NCI-H1105 (cell line): ENCODE data around the gene NBPF11.
"Not testable (repeated sequence)": the region's sequence is repeated elsewhere in the genome, so short reads cannot be mapped to it uniquely, and the experiment has no call there.

Experiments used
- DNase-seq: peaks from one replicate; lab custom pipeline; 2025; lab: John Stamatoyannopoulos, UW

NBPF11 gene

GRCh38 chr1:148151911-148152656 lies at the start of gene NBPF11:
Gene NBPF11, minus strand, starts transcription at chr1:148152281. Its CDS starts 25,278 bp downstream, at chr1:148127003.
- DNase-seq: peak; percentile 83

- DNase-seq: not testable (repeated sequence)
Observed at GRCh38 chr1:148197396-148197795, 45.3 kb upstream of the NBPF11 start.

- not testable (repeated sequence) for DNase-seq
Observed at GRCh38 chr1:148196949-148197348, 44.9 kb upstream of the NBPF11 start.

GRCh38 chr1:148195115-148195514 lies 43.0 kb upstream of the NBPF11 start:
- DNase-seq: not testable (repeated sequence)

- not testable (repeated sequence) for DNase-seq
Observed at GRCh38 chr1:148188768-148189167, 36.7 kb upstream of the NBPF11 start.

GRCh38 chr1:148178682-148179081 lies 26.6 kb upstream of the NBPF11 start:
- DNase-seq: not testable (repeated sequence)

GRCh38 chr1:148175414-148175813 lies 23.3 kb upstream of the NBPF11 start:
- DNase-seq: not testable (repeated sequence)

GRCh38 chr1:148171995-148172394 lies 19.9 kb upstream of the NBPF11 start:
- not testable (repeated sequence) for DNase-seq

- DNase-seq: peak; percentile 3
Observed at GRCh38 chr1:148166558-148167492, 14.7 kb upstream of the NBPF11 start.

GRCh38 chr1:148162363-148162762 lies 10.3 kb upstream of the NBPF11 start:
- DNase-seq: no peak

GRCh38 chr1:148161053-148161901 lies 9.2 kb upstream of the NBPF11 start:
- DNase-seq: no peak

- DNase-seq: no peak
Observed at GRCh38 chr1:148160343-148161052, 8.4 kb upstream of the NBPF11 start.

GRCh38 chr1:148160048-148160342 lies 7.9 kb upstream of the NBPF11 start:
- DNase-seq: no peak

- no peak for DNase-seq
Observed at GRCh38 chr1:148158341-148159003, 6.4 kb upstream of the NBPF11 start.

- not testable (repeated sequence) for DNase-seq
Observed at GRCh38 chr1:148157803-148158202, 5.7 kb upstream of the NBPF11 start.

GRCh38 chr1:148155494-148156275 lies 3.6 kb upstream of the NBPF11 start:
- DNase-seq: not testable (repeated sequence)

GRCh38 chr1:148152795-148153194 lies 714 bp upstream of the NBPF11 start:
- DNase-seq: not testable (repeated sequence)

- DNase-seq: not testable (repeated sequence)
Observed at GRCh38 chr1:148151371-148151819, 686 bp downstream of the NBPF11 start.

- DNase-seq: not testable (repeated sequence)
Observed at GRCh38 chr1:148150945-148151344, 1.1 kb downstream of the NBPF11 start.

- DNase-seq: not testable (repeated sequence)
Observed at GRCh38 chr1:148150014-148150413, 2.1 kb downstream of the NBPF11 start.
